AG09319 (cell line): ENCODE measurements around the gene SYNJ2.

Experiments used
- DNase-seq: peaks from one replicate; pipeline ENCODE4 v3.0.0-alpha.2; 2010; ENCODE audit warnings: low read depth; ENCODE audit errors: extremely low read depth
- CTCF ChIP-seq: IDR thresholded peaks from 2 replicates; pipeline ENCODE4 v1.5.1; 2011; ENCODE audit warnings: low read depth, mild to moderate bottlenecking, inconsistent platforms, low read length, moderate library complexity

SYNJ2 gene

DNA sequence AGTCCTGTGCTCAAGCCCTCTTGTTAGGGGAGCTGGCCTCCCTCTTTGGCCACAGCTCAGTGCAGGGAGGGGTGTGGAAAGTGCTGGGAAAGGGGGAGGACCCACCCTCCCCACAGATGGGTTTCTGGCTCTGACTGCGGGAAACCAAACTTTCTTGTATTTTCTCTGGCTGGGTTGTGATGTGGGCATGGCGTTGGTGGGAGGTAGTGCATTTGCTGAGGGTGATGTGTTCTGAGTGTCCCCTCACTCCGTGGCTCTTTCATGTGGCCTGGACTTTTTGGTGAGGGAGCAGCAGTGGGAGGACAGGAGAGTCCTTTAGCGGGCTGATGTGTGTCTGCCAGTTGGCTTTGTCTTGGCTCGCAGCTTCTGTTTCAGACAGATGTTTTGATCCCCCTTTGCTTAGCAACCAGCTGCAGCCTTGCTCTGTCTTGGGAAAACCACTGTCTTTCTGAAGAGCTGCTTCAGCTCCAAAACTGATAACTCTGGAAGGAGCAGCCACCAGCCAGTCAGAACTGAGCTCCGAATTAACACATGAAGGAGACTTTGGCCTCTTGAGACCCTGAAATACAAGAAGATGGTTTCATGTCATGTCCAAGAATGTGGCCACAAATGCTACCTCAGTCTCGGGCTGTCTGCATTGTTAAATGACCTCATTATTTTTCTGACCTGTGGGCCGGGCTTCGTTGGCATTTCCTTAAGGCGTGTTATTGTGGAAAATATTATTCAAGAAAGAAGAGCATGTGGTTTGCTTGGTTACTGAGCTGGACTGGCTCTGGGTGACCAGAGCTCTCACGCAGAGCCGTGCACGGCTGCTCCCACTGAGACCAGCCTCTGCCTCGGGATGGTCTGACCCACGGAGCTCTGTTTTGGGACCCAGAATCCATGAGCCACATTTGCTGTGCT lies 21.5 kb downstream of the SYNJ2 start:
- TF ChIP-seq CTCF, result no peak
- peak; percentile 87 for DNase-seq

- no peak for DNase-seq
- TF ChIP-seq CTCF, result no peak
Measured at GRCh38 chr6:158003910-158004700, 22.4 kb downstream of the SYNJ2 start.

DNA sequence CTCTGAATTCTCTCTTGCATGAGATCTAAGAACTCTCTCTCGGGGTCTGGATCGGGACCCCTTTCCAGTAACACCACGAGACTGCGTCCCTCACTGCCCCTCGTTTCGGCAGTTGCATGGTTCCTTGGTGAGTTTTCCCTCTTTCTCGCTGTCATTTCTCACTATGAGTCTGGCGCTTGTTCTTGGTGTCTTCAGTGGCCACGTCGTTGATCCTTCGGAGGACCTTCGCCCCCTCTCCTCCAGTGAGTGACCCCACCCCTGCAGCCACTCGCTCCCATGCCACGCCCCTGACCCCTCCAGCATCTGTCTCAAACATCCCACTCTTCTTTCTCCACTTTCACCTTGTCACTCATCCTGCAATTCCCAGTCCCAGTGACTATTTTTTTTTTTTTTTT lies 23.0 kb downstream of the SYNJ2 start:
- TF ChIP-seq CTCF, result no peak
- no peak for DNase-seq

DNA sequence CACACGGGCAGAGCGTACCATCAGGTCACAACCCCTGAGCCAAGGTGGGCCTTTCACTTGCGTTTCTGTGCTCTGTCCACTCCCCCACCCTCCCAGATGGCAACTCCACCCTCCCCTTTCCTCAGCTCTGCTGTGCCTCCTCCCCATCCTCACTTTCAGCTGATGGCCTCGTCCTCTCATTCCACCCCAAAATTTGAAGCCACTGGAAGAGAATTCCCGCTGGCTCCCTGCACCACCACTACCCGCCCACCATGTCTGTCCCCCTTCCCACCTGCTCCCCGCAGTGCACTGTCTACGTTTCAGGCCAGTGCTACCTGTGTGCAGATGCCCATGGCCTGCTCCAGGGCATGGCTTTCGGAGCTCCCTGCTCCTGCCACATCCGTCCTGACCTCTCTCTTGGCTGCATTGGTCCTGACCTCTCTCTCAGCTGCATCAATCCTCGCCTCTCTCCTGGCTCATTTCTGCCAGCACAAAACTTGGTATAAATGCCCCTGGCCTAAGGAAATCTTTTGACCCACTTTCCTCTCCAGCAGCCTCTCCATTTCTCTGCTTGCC lies 24.0 kb downstream of the SYNJ2 start:
- no peak for TF ChIP-seq CTCF
- no peak for DNase-seq

- DNase-seq, result no peak
- no peak for TF ChIP-seq CTCF
Measured at GRCh38 chr6:158006331-158006730, 24.7 kb downstream of the SYNJ2 start.

- no peak for TF ChIP-seq CTCF
Measured at GRCh38 chr6:158006821-158007570, 25.3 kb downstream of the SYNJ2 start.

More at GRCh38 chr6:158006821-158007570, 25.3 kb downstream of the SYNJ2 start:
- DNase-seq, result no peak
